CD8-positive, alpha-beta memory T cell (primary cell): Measurements from ENCODE around the gene NOC3L. TPM values are rescaled to one million over a fixed set of nuclear protein-coding genes. Genes with fewer than 3 reads are reported as not detected.
A peak's percentile ranks its signal among the peaks of the same experiment; 100 is the strongest.

Source experiments
- CTCF ChIA-PET: fragments of 350-600 bp; sonication (Branson Sonifier 250); formaldehyde crosslinking; loops from one replicate; lab custom pipeline; 2021; ENCODE audit warnings: antibody characterized with exemption; lab: Charles Lee
- POLR2A ChIA-PET: fragments of 350-600 bp; sonication (Branson Sonifier 250); formaldehyde crosslinking; loops from one replicate; lab custom pipeline; 2021; ENCODE audit warnings: antibody characterized with exemption; lab: Charles Lee
- DNase-seq, 5 donors: peaks; one replicate each; pipeline versions ENCODE4 v3.0.0 to v3.0.0-alpha.2; 2020 to 2022; ENCODE audit warnings: mixed read lengths in 1 of 5
- H3K27ac ChIP-seq: one replicate; pipeline ENCODE4 v1.7.0; 2013; ENCODE audit warnings: low read depth, mild to moderate bottlenecking, low read length, moderate library complexity
- H3K27me3 ChIP-seq: 2 replicates; pipeline ENCODE4 v1.7.0; 2013; ENCODE audit warnings: low read length, mild to moderate bottlenecking; ENCODE audit not compliant: insufficient read depth, poor library complexity, severe bottlenecking
- H3K36me3 ChIP-seq: 2 replicates; pipeline ENCODE4 v1.7.0; 2013; ENCODE audit warnings: mild to moderate bottlenecking, low read length, moderate library complexity; ENCODE audit not compliant: insufficient read depth
- H3K4me1 ChIP-seq: 2 replicates; pipeline ENCODE4 v1.7.0; 2013; ENCODE audit warnings: mild to moderate bottlenecking, low read length, moderate library complexity; ENCODE audit not compliant: insufficient read depth
- H3K4me3 ChIP-seq: 2 replicates; pipeline ENCODE4 v1.7.0; 2013; ENCODE audit warnings: mild to moderate bottlenecking, low read length
- H3K9me3 ChIP-seq: 2 replicates; pipeline ENCODE4 v1.7.0; 2013; ENCODE audit warnings: mild to moderate bottlenecking, low read length
- H3K27ac Mint-ChIP-seq, 8 donors: one replicate each; pipeline ENCODE4 v1.8.0; 2020 to 2021; ENCODE audit warnings: mixed read lengths in 8 of 8, mild to moderate bottlenecking in 6 of 8, inconsistent platforms in 3 of 8, moderate library complexity in 3 of 8
- H3K27me3 Mint-ChIP-seq, 2 donors: one replicate each; pipeline ENCODE4 v1.8.0; 2020 to 2021; ENCODE audit warnings: mixed read lengths in 2 of 2, mild to moderate bottlenecking in 1 of 2, moderate library complexity in 1 of 2
- H3K36me3 Mint-ChIP-seq, 3 donors: one replicate each; pipeline ENCODE4 v1.8.0; 2020 to 2021; ENCODE audit warnings: mixed read lengths in 3 of 3, inconsistent platforms in 1 of 3, mild to moderate bottlenecking in 1 of 3
- H3K4me1 Mint-ChIP-seq, 3 donors: one replicate each; pipeline ENCODE4 v1.8.0; 2020 to 2021; ENCODE audit warnings: mixed read lengths in 3 of 3, inconsistent platforms in 1 of 3, mild to moderate bottlenecking in 1 of 3
- H3K4me3 Mint-ChIP-seq, 7 donors: one replicate each; pipeline ENCODE4 v1.8.0; 2020 to 2021; ENCODE audit warnings: mixed read lengths in 7 of 7, mild to moderate bottlenecking in 6 of 7, moderate library complexity in 4 of 7, inconsistent platforms in 2 of 7
- H3K9me3 Mint-ChIP-seq, 5 donors: one replicate each; pipeline ENCODE4 v1.8.0; 2020 to 2022; ENCODE audit warnings: mixed read lengths in 5 of 5, mild to moderate bottlenecking in 3 of 5, moderate library complexity in 2 of 5, inconsistent platforms in 1 of 5
- polyA plus RNA-seq: library from polyadenylated mRNA; unstranded; fragments of 300-500 nt; fragmentation: Illumina TruSeq; gene quantifications from one replicate; pipeline ENCODE4 v1.2.3, GENCODE V29; 2021
- total RNA-seq, 2 experiments: library from RNA; stranded (reverse); gene quantifications; one replicate each; pipeline ENCODE4 v1.2.3, GENCODE V29; 2021

NOC3L gene
- total and polyA plus RNA-seq, 3 experiments from 2014 or later: 14.0 to 57.2 (median 57.2) TPM

DNA sequence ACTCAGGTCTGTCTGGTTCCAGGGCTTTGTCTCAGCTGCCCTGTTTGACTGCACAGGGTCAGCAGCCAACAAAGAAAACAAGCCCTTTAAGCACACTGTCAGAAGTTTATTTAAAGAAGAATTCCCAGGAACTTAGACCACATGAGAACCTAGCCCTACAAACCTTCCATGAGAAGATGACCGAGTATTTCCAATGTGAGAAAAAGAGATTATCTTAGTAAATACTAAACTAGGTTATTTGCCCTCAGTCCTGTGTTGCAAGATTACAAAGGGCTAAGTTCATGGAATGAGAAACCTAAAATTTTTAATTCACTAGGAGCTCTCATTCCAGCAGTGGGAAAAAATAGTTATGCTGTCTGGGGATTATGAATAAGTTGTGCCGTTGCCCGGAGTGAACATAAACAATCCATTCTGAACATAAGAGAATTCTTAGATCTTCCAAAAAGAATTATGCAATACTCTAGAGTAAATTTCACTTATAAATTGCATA lies 46.7 kb downstream of the NOC3L start:
- H3K9me3 ChIP-seq: no peaks in the 10 kb centered on the region
- H3K4me3 Mint-ChIP-seq: no peak overlapping the region
- CTCF ChIA-PET: no interaction called here

DNA sequence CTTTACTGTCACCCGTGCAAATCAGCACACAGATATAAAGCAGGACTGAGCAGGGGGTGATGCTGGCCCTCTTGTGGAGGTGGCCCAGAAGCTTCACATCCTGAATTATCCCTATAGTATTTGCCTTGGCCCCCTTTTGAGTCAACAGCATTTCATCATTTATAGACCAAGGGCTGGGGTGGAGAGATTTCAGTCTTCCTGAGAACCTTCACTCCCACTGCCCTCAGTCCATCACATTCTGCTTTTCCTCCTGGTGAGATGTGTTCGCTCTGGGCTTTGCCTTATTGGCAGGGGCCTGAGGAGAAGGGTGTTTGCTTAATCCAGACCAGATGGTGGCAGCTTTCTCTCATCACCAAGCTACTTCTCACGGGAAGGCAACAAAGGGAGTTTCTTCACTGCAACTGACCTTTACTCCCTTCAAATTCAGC lies 47.7 kb downstream of the NOC3L start:
- Histone ChIP-seq H3K27ac (no peak overlapping the region), H3K36me3 (no peaks in the 10 kb centered on the region), H3K9me3 (no peaks in the 10 kb centered on the region), H3K4me3 (no peak overlapping the region), H3K27me3 (no peaks in the 10 kb centered on the region), H3K4me1 (no peaks in the 10 kb centered on the region)
- H3K27ac Mint-ChIP-seq: no peak overlapping the region
- H3K9me3 Mint-ChIP-seq: no peaks in the 10 kb centered on the region
- DNase-seq: no peak
- no peaks in the 10 kb centered on the region for H3K36me3 Mint-ChIP-seq
- no peaks in the 10 kb centered on the region for H3K4me1 Mint-ChIP-seq
- ChIA-PET CTCF (interaction anchor here (0.7 kb wide), 1 partner anchor 18 kb away, joined by 3 read pairs; no protein-coding TSS in a partner anchor), POLR2A (no interaction called here)
- no peak overlapping the region for H3K4me3 Mint-ChIP-seq
- peaks cover 4 to 17% of the 10 kb centered on the region in 2 donors for H3K27me3 Mint-ChIP-seq

More for the DNA sequence above, 46.7 kb downstream of the NOC3L start:
- Mint-ChIP-seq H3K27me3 (peaks cover 2 to 7% of the 10 kb centered on the region in 2 donors), H3K4me1 (no peaks in the 10 kb centered on the region), H3K9me3 (no peaks in the 10 kb centered on the region), H3K36me3 (no peaks in the 10 kb centered on the region), H3K27ac (no peak overlapping the region)
- H3K4me3 ChIP-seq: no peak overlapping the region
- H3K4me1 ChIP-seq: no peaks in the 10 kb centered on the region
- POLR2A ChIA-PET: no interaction called here
- no peak overlapping the region for H3K27ac ChIP-seq
- no peaks in the 10 kb centered on the region for H3K27me3 ChIP-seq
- no peak for DNase-seq
- no peaks in the 10 kb centered on the region for H3K36me3 ChIP-seq

GRCh38 chr10:94310369-94310768 lies 52.4 kb downstream of the NOC3L start:
- Mint-ChIP-seq H3K27ac (no peak overlapping the region), H3K9me3 (no peaks in the 10 kb centered on the region), H3K4me1 (no peaks in the 10 kb centered on the region), H3K4me3 (no peak overlapping the region), H3K27me3 (peaks cover 18 to 54% of the 10 kb centered on the region in 2 donors), H3K36me3 (no peaks in the 10 kb centered on the region)
- no peak overlapping the region for H3K4me3 ChIP-seq
- POLR2A ChIA-PET: no interaction called here
- H3K27ac ChIP-seq: no peak overlapping the region
- no peaks in the 10 kb centered on the region for H3K9me3 ChIP-seq
- CTCF ChIA-PET: interaction anchor here (1.6 kb wide), 1 partner anchor 10 kb away, joined by 6 read pairs; no protein-coding TSS in a partner anchor
- no peaks in the 10 kb centered on the region for H3K4me1 ChIP-seq
- no peaks in the 10 kb centered on the region for H3K36me3 ChIP-seq
- no peak for DNase-seq
- H3K27me3 ChIP-seq: peaks cover 4% of the 10 kb centered on the region

DNA sequence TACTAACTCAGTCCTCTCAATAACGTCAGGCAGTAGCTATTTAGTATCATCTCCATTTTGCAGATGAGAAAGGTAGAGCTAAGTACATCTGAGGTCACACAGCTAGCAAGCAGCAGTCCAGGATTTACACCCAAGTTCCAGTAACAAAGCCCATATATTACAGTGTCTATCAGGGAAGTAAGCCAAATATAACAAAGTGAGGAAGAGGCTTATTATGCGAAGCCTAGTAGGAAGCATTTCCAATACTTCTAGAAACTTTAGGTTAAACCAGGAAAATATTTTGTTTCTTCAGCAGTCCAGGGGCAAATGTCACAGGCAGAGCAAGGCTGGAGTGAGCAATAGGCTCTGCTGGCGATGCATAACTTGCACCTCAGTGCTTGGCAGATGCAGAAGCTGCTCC lies 53.9 kb downstream of the NOC3L start:
- Histone ChIP-seq H3K4me3 (no peak overlapping the region), H3K36me3 (no peaks in the 10 kb centered on the region), H3K27ac (no peak overlapping the region), H3K4me1 (no peaks in the 10 kb centered on the region), H3K9me3 (no peaks in the 10 kb centered on the region), H3K27me3 (peaks cover 7% of the 10 kb centered on the region)
- Mint-ChIP-seq H3K4me1 (no peaks in the 10 kb centered on the region), H3K36me3 (no peaks in the 10 kb centered on the region), H3K9me3 (no peaks in the 10 kb centered on the region), H3K27ac (no peak overlapping the region), H3K4me3 (no peak overlapping the region), H3K27me3 (peaks cover 20 to 61% of the 10 kb centered on the region in 2 donors)
- ChIA-PET CTCF (interaction anchor here (2.9 kb wide), 1 partner anchor 11 kb away, joined by 11 read pairs; no protein-coding TSS in a partner anchor), POLR2A (no interaction called here)
- no peak for DNase-seq

DNA sequence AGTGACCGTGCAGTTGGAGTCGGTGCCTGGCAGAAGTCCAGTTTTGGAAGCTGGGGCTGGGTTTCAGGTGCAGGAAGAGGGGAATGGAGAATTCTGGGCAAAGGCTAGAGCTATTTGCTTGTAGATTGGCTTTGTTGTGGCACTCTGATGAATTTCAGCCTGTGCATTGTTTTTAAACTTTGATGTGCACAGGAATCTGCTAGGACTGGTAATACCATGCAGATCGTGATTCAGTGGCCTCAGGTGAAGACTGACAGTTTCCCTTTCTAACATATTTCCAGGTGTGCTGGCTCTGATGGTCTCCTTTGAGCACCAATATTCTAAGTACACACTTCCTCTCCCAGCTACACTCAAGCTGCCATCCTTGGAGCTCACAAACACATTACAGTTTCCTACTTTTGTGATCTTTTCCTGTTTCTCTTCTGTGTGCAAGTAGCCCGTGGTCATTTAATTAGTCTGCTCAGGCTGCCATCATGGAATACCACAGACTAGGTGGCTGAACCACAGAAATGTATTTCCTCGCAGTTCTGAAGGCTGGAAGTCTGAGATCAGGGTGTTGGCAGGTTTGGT lies 55.6 kb downstream of the NOC3L start:
- peaks cover 7% of the 10 kb centered on the region for H3K27me3 ChIP-seq
- no peaks in the 10 kb centered on the region for H3K36me3 ChIP-seq
- peaks cover 26 to 69% of the 10 kb centered on the region in 2 donors for H3K27me3 Mint-ChIP-seq
- H3K27ac ChIP-seq: no peak overlapping the region
- H3K4me3 Mint-ChIP-seq: no peak overlapping the region
- no peaks in the 10 kb centered on the region for H3K9me3 Mint-ChIP-seq
- no peaks in the 10 kb centered on the region for H3K4me1 ChIP-seq
- DNase-seq: no peak
- H3K9me3 ChIP-seq: no peaks in the 10 kb centered on the region
- ChIA-PET CTCF (interaction anchor here (2.9 kb wide), 1 partner anchor 13 kb away, joined by 11 read pairs; no protein-coding TSS in a partner anchor), POLR2A (no interaction called here)
- H3K4me3 ChIP-seq: no peak overlapping the region
- no peak overlapping the region for H3K27ac Mint-ChIP-seq
- H3K4me1 Mint-ChIP-seq: no peaks in the 10 kb centered on the region
- no peaks in the 10 kb centered on the region for H3K36me3 Mint-ChIP-seq

GRCh38 chr10:94303929-94304328 lies 58.8 kb downstream of the NOC3L start:
- H3K4me3 Mint-ChIP-seq: no peak overlapping the region
- H3K9me3 Mint-ChIP-seq: no peaks in the 10 kb centered on the region
- Histone ChIP-seq H3K27ac (no peak overlapping the region), H3K9me3 (no peaks in the 10 kb centered on the region), H3K4me3 (no peak overlapping the region), H3K27me3 (peaks cover 9% of the 10 kb centered on the region), H3K4me1 (no peaks in the 10 kb centered on the region), H3K36me3 (no peaks in the 10 kb centered on the region)
- CTCF ChIA-PET: interaction anchor here (1.1 to 1.9 kb wide), 2 partner anchors 14 to 17 kb away, joined by 3 to 8 read pairs; no protein-coding TSS in a partner anchor
- POLR2A ChIA-PET: no interaction called here
- DNase-seq: no peak
- H3K36me3 Mint-ChIP-seq: no peaks in the 10 kb centered on the region
- no peak overlapping the region for H3K27ac Mint-ChIP-seq
- H3K27me3 Mint-ChIP-seq: peaks cover 24 to 62% of the 10 kb centered on the region in 2 donors
- peaks cover 7 to 12% (median 12%) of the 10 kb centered on the region in 3 donors for H3K4me1 Mint-ChIP-seq

DNA sequence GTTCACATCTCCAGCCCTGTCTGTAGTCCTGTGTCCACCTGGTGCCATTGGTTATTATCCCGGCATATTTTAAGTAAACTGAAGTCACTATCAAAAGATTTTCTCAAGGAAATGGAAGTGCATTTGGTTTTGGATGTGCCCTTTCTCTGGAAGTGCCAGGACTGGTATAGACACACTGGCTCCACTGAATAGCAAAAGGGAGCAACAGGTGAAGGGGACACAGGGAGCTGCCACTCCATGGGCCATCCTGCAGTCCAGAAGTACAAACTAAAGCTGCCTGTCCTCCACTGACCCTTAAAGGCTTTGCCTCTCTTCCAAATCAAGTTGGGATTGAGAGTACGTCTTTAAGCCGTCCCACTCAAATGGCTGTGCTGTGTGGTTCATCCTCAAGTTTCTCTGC lies 62.7 kb downstream of the NOC3L start:
- peaks cover 0 to 2% (median 0%) of the 10 kb centered on the region in 5 donors for H3K9me3 Mint-ChIP-seq
- peaks cover 7 to 17% (median 15%) of the 10 kb centered on the region in 3 donors for H3K4me1 Mint-ChIP-seq
- Histone ChIP-seq H3K36me3 (no peaks in the 10 kb centered on the region), H3K4me1 (no peaks in the 10 kb centered on the region), H3K9me3 (no peaks in the 10 kb centered on the region), H3K4me3 (no peak overlapping the region), H3K27me3 (peaks cover 11% of the 10 kb centered on the region), H3K27ac (no peak overlapping the region)
- no peak for DNase-seq
- ChIA-PET POLR2A (no interaction called here), CTCF (no interaction called here)
- H3K36me3 Mint-ChIP-seq: no peaks in the 10 kb centered on the region
- no peak overlapping the region for H3K27ac Mint-ChIP-seq
- H3K27me3 Mint-ChIP-seq: peaks cover 22 to 55% of the 10 kb centered on the region in 2 donors
- H3K4me3 Mint-ChIP-seq: peak overlapping the region in 1 of 7 donors; percentile 9

GRCh38 chr10:94299417-94299816 lies 63.3 kb downstream of the NOC3L start:
- H3K9me3 Mint-ChIP-seq: peaks cover 0 to 2% (median 0%) of the 10 kb centered on the region in 5 donors
- peaks cover 22 to 56% of the 10 kb centered on the region in 2 donors for H3K27me3 Mint-ChIP-seq
- H3K36me3 ChIP-seq: no peaks in the 10 kb centered on the region
- ChIA-PET POLR2A (no interaction called here), CTCF (interaction anchor here (1.4 kb wide), 1 partner anchor 21 kb away, joined by 6 read pairs; no protein-coding TSS in a partner anchor)
- no peak overlapping the region for H3K4me3 ChIP-seq
- H3K27me3 ChIP-seq: peaks cover 11% of the 10 kb centered on the region
- H3K27ac ChIP-seq: no peak overlapping the region
- H3K27ac Mint-ChIP-seq: no peak overlapping the region
- no peak overlapping the region for H3K4me3 Mint-ChIP-seq
- H3K4me1 ChIP-seq: no peaks in the 10 kb centered on the region
- H3K4me1 Mint-ChIP-seq: peaks cover 7 to 17% (median 15%) of the 10 kb centered on the region in 3 donors
- H3K9me3 ChIP-seq: no peaks in the 10 kb centered on the region
- H3K36me3 Mint-ChIP-seq: no peaks in the 10 kb centered on the region
- DNase-seq: no peak
